GM12878 (cell line): Measurements from ENCODE around the gene GSG1L. TPM values are rescaled to one million over a fixed set of nuclear protein-coding genes. Genes with fewer than 3 reads are reported as not detected.

Experiments
- ATAC-seq: fragments of 200-7000 bp; cut with Tn5 transposase; 3 replicates; pipeline ENCODE4 v1.9.1; 2020; ENCODE audit warnings: mild to moderate bottlenecking, moderate library complexity
- BruUV-seq: library from RNA; stranded (reverse); fragments of 400-500 nt; replicated peaks from 2 replicates; lab custom pipeline; 2021; lab: Mats Ljungman, UMichigan
- CTCF ChIA-PET: fragments of 300-600 bp; sonication (Branson Sonifier 250); formaldehyde crosslinking; extraction: SDS; loops from one replicate; lab custom pipeline; 2021; ENCODE audit warnings: inconsistent platforms; lab: Yijun Ruan, JAX
- POLR2A ChIA-PET: fragments of 350-600 bp; formaldehyde crosslinking; extraction: SDS; loops from one replicate; lab custom pipeline; 2021; ENCODE audit warnings: inconsistent platforms; lab: Charles Lee
- RAD21 ChIA-PET: fragments of 300-600 bp; sonication (Branson Sonifier 250); formaldehyde crosslinking; loops from one replicate; lab custom pipeline; 2023; ENCODE audit warnings: antibody characterized with exemption; ENCODE audit not compliant: unreplicated experiment; lab: Charles Lee
- SMC1A ChIA-PET: fragments of 300-600 bp; sonication (Branson Sonifier 250); formaldehyde crosslinking; loops from one replicate; lab custom pipeline; 2023; ENCODE audit not compliant: unreplicated experiment, uncharacterized antibody; lab: Charles Lee
- DNase-seq: peaks from one replicate; pipeline ENCODE4 v3.0.0-alpha.2; 2011; ENCODE audit warnings: low read depth, low spot score
- FAIRE-seq: peaks from 3 replicates; lab custom pipeline; 2011; peaks lifted over from hg19 to GRCh38; lab: Jason Lieb, UNC
- H2AFZ ChIP-seq: 2 replicates; pipeline ENCODE4 v1.6.0; 2011; ENCODE audit warnings: low read depth, low read length, control low read depth; ENCODE audit not compliant: control insufficient read depth
- H3K27ac ChIP-seq: 2 replicates; pipeline ENCODE4 v1.5.1; 2011; ENCODE audit warnings: control low read depth; ENCODE audit not compliant: control insufficient read depth, insufficient read depth
- H3K27me3 ChIP-seq, 2 experiments: replicated peaks in 1 of 2; 2 replicates each; pipeline versions ENCODE4 v1.6.0 to v1.6.1; 2011; ENCODE audit warnings: low read length in 1 of 2; ENCODE audit not compliant: control insufficient read depth in 2 of 2, insufficient read depth in 2 of 2
- H3K36me3 ChIP-seq, 2 experiments: 2 replicates each; pipeline ENCODE4 v1.5.1; 2011; ENCODE audit warnings: low read length in 1 of 2; ENCODE audit not compliant: control insufficient read depth in 2 of 2, insufficient read depth in 2 of 2
- H3K4me1 ChIP-seq: 2 replicates; pipeline ENCODE4 v1.6.1; 2011; ENCODE audit warnings: mild to moderate bottlenecking, low read length, moderate library complexity, mixed read lengths; ENCODE audit not compliant: control insufficient read depth, insufficient read depth
- H3K4me2 ChIP-seq: 2 replicates; pipeline ENCODE4 v1.6.0; 2011; ENCODE audit warnings: control low read depth; ENCODE audit not compliant: control insufficient read depth, insufficient read depth
- H3K4me3 ChIP-seq: fragments of 200-600 bp; sonication (generic); 2 replicates; pipeline ENCODE4 v1.5.1; 2016
- H3K79me2 ChIP-seq: 2 replicates; pipeline ENCODE4 v1.6.0; 2011; ENCODE audit warnings: low read length; ENCODE audit not compliant: control insufficient read depth, insufficient read depth
- H3K9ac ChIP-seq: 2 replicates; pipeline ENCODE4 v1.8.0; 2011; ENCODE audit warnings: low read length, control low read depth, mixed read lengths; ENCODE audit not compliant: control insufficient read depth, insufficient read depth
- H3K9me3 ChIP-seq: replicated peaks from 3 replicates; pipeline ENCODE4 v1.5.1; 2011; ENCODE audit warnings: mild to moderate bottlenecking, low read length; ENCODE audit not compliant: control insufficient read depth, insufficient read depth
- H4K20me1 ChIP-seq: 2 replicates; pipeline ENCODE4 v1.6.0; 2011; ENCODE audit not compliant: control insufficient read depth, insufficient read depth
- ASH2L ChIP-seq: fragments of 300-600, 200-600 bp; sonication (generic); IDR thresholded peaks from 2 replicates; pipeline ENCODE4 v1.6.1; 2017; ENCODE audit warnings: low read depth, mild to moderate bottlenecking, borderline replicate concordance
- BHLHE40 ChIP-seq, 2 experiments: fragments of 450-650 bp in 1 of 2; IDR thresholded peaks; 2 replicates each; pipeline ENCODE4 v1.6.1; 2011 to 2017; ENCODE audit warnings: low read depth in 2 of 2, borderline replicate concordance in 1 of 2, improper control_type of control experiment in 1 of 2, low read length in 1 of 2, mild to moderate bottlenecking in 1 of 2
- EP300 ChIP-seq, 2 experiments: fragments of 150-350 bp in 1 of 2; IDR thresholded peaks; 2 replicates each; pipeline ENCODE4 v1.6.1; 2011 to 2012; ENCODE audit warnings: low read depth in 2 of 2, low read length in 2 of 2, borderline replicate concordance in 1 of 2, improper control_type of control experiment in 1 of 2, inconsistent platforms in 1 of 2; ENCODE audit not compliant: control insufficient read depth in 1 of 2
- GATAD2B ChIP-seq: fragments of 450-650 bp; conservative IDR thresholded peaks from 2 replicates; pipeline ENCODE4 v1.6.1; 2017; ENCODE audit warnings: low read depth, mild to moderate bottlenecking, moderate library complexity
- IKZF1 ChIP-seq: fragments of 450-650 bp; conservative IDR thresholded peaks from 2 replicates; pipeline ENCODE4 v1.6.1; 2017; ENCODE audit warnings: antibody characterized with exemption, mild to moderate bottlenecking
- JUNB ChIP-seq: IDR thresholded peaks from 2 replicates; pipeline ENCODE4 v1.6.1; 2016; ENCODE audit warnings: antibody characterized with exemption, mild to moderate bottlenecking
- MEF2B ChIP-seq: fragments of 450-650 bp; IDR thresholded peaks from 2 replicates; pipeline ENCODE4 v1.6.1; 2018; ENCODE audit warnings: mild to moderate bottlenecking, moderate library complexity; ENCODE audit not compliant: partially characterized antibody, poor library complexity, severe bottlenecking
- MXI1 ChIP-seq: fragments of 150-350 bp; IDR thresholded peaks from 2 replicates; pipeline ENCODE4 v1.6.1; 2011; ENCODE audit warnings: low read depth, mild to moderate bottlenecking, inconsistent platforms, low read length, improper control_type of control experiment
- NFXL1 ChIP-seq: fragments of 450-650 bp; IDR thresholded peaks from 2 replicates; pipeline ENCODE4 v1.6.1; 2017; ENCODE audit warnings: antibody characterized with exemption, mild to moderate bottlenecking, borderline replicate concordance
- TCF12 ChIP-seq: IDR thresholded peaks from 2 replicates; pipeline ENCODE4 v1.6.1; 2011; ENCODE audit warnings: low read depth, mild to moderate bottlenecking, low read length
- ZNF384 ChIP-seq: IDR thresholded peaks from 2 replicates; pipeline ENCODE4 v1.6.1; 2012; ENCODE audit warnings: low read depth, mild to moderate bottlenecking, low read length, improper control_type of control experiment, borderline replicate concordance
- WGBS: methylation state at CpG from one replicate; pipeline ENCODE4 v1.1.6; 2016; ENCODE audit warnings: low lambda C conversion rate; ENCODE audit not compliant: insufficient replicate concordance, insufficient coverage; ENCODE audit errors: missing lambda C conversion rate; 5-methylcytosine and 5-hydroxymethylcytosine counted together
- in situ Hi-C: fragments of 300-500 bp; cut with MboI; formaldehyde crosslinking; loops from 9 replicates; pipeline ENCODE4 v1.14.3; 2018; ENCODE audit warnings: mixed read lengths
- intact Hi-C: fragments of 100-400 bp; cut with micrococcal nuclease; formaldehyde crosslinking; loops from one replicate; pipeline ENCODE4 v1.14.2; 2022; ENCODE audit not compliant: unreplicated experiment
- polyA plus RNA-seq, 11 experiments: library from polyadenylated mRNA; depleted of rRNA in 4 of 11; unstranded in 6 of 11; stranded (reverse) in 5 of 11; fragments of >200 nt; fragmentation: Nextera tagmentation in 4 of 11; fragmentation: Illumina TruSeq in 1 of 11; extraction: Ambion mirVana in 4 of 11; extraction: Trizol in 1 of 11; gene quantifications; 1 replicate in 1 of 11; 2 replicates in 10 of 11; pipeline versions ENCODE4 v1.2.1 to v1.2.3, GENCODE V29; 2011 to 2016; ENCODE audit warnings: inconsistent platforms in 2 of 11, missing spikeins in 2 of 11, low read depth in 1 of 11
- total RNA-seq, 4 experiments: library from RNA; depleted of rRNA in 3 of 4; stranded (reverse); fragments of >200 nt in 3 of 4; fragmentation: Illumina TruSeq in 1 of 4; extraction: Trizol in 1 of 4; gene quantifications; 2 replicates each; pipeline versions ENCODE4 v1.2.1 to v1.2.3, GENCODE V29; 2013 to 2021
- TF ChIP-seq, protein P1 (sequence below): fragments of 450-650 bp; IDR thresholded peaks from 2 replicates; pipeline ENCODE4 v1.6.1; 2016; ENCODE audit warnings: mild to moderate bottlenecking

The GSG1L gene
- total and polyA plus RNA-seq, 10 of the 15 experiments (the other 5 are each of a cell fraction or from before 2014, with no cell fraction given) = not detected

DNA sequence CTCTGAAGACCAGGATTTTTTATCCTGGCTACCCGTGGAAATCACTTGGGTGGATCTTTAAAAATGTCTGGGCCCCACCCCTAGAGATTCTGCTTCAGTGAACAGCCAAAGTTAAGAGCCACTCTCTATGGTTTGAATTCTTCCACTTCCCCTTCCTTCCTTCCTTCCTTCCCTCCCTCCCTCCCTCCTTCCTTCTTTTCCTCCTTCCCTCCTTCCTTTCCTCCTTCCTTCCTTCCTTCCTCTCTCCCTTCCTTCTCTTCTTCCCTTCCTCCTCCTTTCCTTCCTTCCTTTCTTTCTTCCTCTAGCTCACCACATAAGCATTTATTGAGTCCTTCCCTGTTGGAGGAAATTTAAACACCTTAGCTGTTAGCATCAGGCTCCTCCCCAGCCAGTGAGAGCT is 310.0 kb downstream of the GSG1L start:
- H3K9me3 ChIP-seq = no peaks in the 10 kb centered on the region

DNA sequence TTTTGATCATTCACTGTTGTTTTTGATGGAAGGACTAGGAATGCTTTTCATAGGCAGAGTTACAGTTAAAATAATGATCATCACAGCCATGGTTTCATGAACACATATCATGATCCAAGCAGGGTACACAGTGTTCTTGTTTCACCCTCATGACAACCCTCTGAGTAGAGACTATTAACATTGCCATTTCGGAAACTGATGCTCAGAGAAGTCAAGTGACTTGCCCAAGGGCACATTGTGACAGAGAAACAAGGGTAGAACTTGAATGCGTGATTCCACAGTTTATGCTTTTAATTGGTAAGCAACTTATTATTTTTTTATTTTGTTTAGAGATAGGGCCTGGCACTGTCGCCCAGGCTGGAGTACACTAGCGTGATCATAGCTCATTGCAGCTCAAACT is 311.3 kb downstream of the GSG1L start:
- H2AFZ ChIP-seq = no peak overlapping the region
- H3K27ac ChIP-seq = no peak overlapping the region
- TF ChIP-seq MXI1 (no peak), JUNB (no peak), MEF2B (no peak)
- H3K4me3 ChIP-seq = no peak overlapping the region
- H3K36me3 ChIP-seq = no peaks in the 10 kb centered on the region
- intact Hi-C loops = no loop called here
- H4K20me1 ChIP-seq = no peaks in the 10 kb centered on the region
- DNase-seq = no peak
- 98% methylated on average over 4 of the region's 4 CpGs for WGBS
- H3K4me2 ChIP-seq = no peak overlapping the region
- H3K4me1 ChIP-seq = no peaks in the 10 kb centered on the region
- ChIA-PET CTCF (no interaction called here), RAD21 (no interaction called here), POLR2A (no interaction called here), SMC1A (no interaction called here)
- ATAC-seq = no peak
- BruUV-seq = no TSS peak
- no peaks in the 10 kb centered on the region for H3K27me3 ChIP-seq
- FAIRE-seq = no peak
- no peaks in the 10 kb centered on the region for H3K79me2 ChIP-seq
- no peak overlapping the region for H3K9ac ChIP-seq
- in situ Hi-C loops = no loop called here
- no peaks in the 10 kb centered on the region for H3K9me3 ChIP-seq

More for the DNA sequence above, 310.0 kb downstream of the GSG1L start:
- ChIA-PET POLR2A (interaction anchor here (0.6 kb wide), 1 partner anchor 10 kb away, joined by 5 read pairs; no protein-coding TSS in a partner anchor), RAD21 (no interaction called here), SMC1A (no interaction called here), CTCF (interaction anchor here (1.0 kb wide), 1 partner anchor 11 kb away, joined by 3 read pairs; no protein-coding TSS in a partner anchor)
- no TSS peak for BruUV-seq
- H3K27me3 ChIP-seq = no peaks in the 10 kb centered on the region
- in situ Hi-C loops = no loop called here
- H3K79me2 ChIP-seq = no peaks in the 10 kb centered on the region
- no peak overlapping the region for H2AFZ ChIP-seq
- DNase-seq (no peak), FAIRE-seq (no peak), ATAC-seq (no peak)
- no peaks in the 10 kb centered on the region for H3K36me3 ChIP-seq
- intact Hi-C loops = no loop called here
- no peak overlapping the region for H3K4me3 ChIP-seq
- H4K20me1 ChIP-seq = no peaks in the 10 kb centered on the region
- TF ChIP-seq EP300 (IDR thresholded peaks at IDR 0.05; ENCODE audit: borderline replicate concordance in 1 of 2, control insufficient read depth in 1 of 2, low read depth in 2 of 2, low read length in 2 of 2) (no peak), BHLHE40 (IDR thresholded peaks at IDR 0.05; ENCODE audit: borderline replicate concordance in 1 of 2, low read depth in 2 of 2, low read length in 1 of 2) (no peak), MXI1 (no peak), ASH2L (no peak), IKZF1 (no peak), TCF12 (no peak), ZNF384 (no peak), GATAD2B (no peak), NFXL1 (no peak)
- TF ChIP-seq, protein P1, sequence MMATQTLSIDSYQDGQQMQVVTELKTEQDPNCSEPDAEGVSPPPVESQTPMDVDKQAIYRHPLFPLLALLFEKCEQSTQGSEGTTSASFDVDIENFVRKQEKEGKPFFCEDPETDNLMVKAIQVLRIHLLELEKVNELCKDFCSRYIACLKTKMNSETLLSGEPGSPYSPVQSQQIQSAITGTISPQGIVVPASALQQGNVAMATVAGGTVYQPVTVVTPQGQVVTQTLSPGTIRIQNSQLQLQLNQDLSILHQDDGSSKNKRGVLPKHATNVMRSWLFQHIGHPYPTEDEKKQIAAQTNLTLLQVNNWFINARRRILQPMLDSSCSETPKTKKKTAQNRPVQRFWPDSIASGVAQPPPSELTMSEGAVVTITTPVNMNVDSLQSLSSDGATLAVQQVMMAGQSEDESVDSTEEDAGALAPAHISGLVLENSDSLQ = no peak
- 0% methylated on average over 1 of the region's 1 CpG for WGBS
- no peak overlapping the region for H3K9ac ChIP-seq
- no peak overlapping the region for H3K27ac ChIP-seq
- H3K4me2 ChIP-seq = no peak overlapping the region
- no peaks in the 10 kb centered on the region for H3K4me1 ChIP-seq
